WERI-Rb-1 (cell line): ENCODE data around the gene MAP7D3.
"Not testable (repeated sequence)": the region's sequence is repeated elsewhere in the genome, so short reads cannot be mapped to it uniquely, and the experiment has no call there.

Experiments
- DNase-seq: peaks from one replicate; pipeline ENCODE4 v3.0.0-alpha.2; 2020
- H3K27ac ChIP-seq: fragments of 250-450 bp; sonication (Bioruptor Pico); 2 replicates; pipeline ENCODE4 v1.5.1; 2020; ENCODE audit warnings: mild to moderate bottlenecking, moderate library complexity
- H3K27me3 ChIP-seq: fragments of 250-450 bp; sonication (Bioruptor Pico); 2 replicates; pipeline ENCODE4 v1.5.1; 2021; ENCODE audit warnings: mild to moderate bottlenecking, low read depth, moderate library complexity; ENCODE audit not compliant: insufficient read depth, severe bottlenecking
- H3K36me3 ChIP-seq: fragments of 250-450 bp; sonication (Bioruptor Pico); 2 replicates; pipeline ENCODE4 v1.5.1; 2020; ENCODE audit warnings: mild to moderate bottlenecking, moderate library complexity
- H3K4me3 ChIP-seq: 2 replicates; pipeline ENCODE4 v1.5.1; 2011; ENCODE audit warnings: low read depth, mild to moderate bottlenecking, control low read depth, low read length
- H3K9me3 ChIP-seq: fragments of 250-450 bp; sonication (Bioruptor Pico); 2 replicates; pipeline ENCODE4 v1.5.1; 2021; ENCODE audit warnings: mild to moderate bottlenecking, moderate library complexity; ENCODE audit not compliant: severe bottlenecking
- CTCF ChIP-seq: IDR thresholded peaks from 2 replicates; pipeline ENCODE4 v1.5.1; 2011; ENCODE audit warnings: low read depth, mild to moderate bottlenecking, control low read depth, inconsistent platforms, low read length

The MAP7D3 gene

DNA sequence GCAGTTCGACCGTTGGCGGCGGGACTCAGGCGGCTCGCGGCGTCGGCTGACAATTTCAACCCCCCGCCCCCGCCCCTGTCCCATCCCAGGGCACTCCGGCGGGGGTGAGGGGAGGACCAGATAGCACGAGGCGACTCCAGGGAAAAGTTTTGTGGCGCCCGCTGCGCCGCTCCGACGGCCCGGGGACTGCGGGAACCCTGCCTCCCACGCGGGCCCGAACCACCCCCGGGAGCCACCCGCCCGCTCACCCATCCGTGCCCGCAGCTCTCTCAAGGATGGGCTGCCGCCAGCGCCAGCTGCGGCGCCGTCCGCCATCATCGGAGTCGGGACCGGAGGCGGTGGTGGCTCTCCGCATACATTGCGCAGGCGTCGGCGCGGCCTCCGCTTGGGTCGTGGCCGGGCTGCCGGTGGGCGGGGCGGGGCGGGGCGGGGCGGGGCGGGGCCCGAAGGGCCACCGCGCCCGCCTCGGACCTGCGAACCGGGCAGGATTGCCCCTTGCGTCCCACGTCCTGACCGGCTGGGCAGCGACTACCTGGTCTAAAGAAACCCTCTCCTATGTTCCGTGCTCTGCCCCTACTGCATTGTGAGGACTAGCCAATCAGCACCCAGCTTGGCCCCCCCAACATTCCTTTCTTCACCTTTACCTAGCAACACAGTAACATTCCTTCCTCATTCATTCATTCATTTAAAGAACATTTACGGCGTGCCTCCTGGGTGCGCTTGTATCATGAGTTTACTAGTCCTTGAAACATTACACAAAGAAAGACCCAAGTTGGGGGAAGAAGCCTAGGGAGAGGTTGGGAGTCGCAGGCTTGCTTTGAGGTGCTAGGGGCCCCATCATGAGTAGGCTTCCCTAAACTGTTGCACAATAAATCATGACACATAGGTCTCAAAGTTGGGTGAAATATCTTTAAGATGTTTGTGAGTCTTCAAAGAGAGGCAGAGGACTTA lies at the start of gene MAP7D3:
TSS of gene MAP7D3 (minus strand) at position 360 of the 951 bp plus-strand sequence. CDS start at position 318, 42 bp downstream.
- H3K27ac ChIP-seq: no peak within 1 kb of the TSS
- H3K36me3 ChIP-seq: no peaks in the 10 kb centered on the region
- peak; percentile 50 for DNase-seq
- peaks cover 34% of the 10 kb centered on the region for H3K27me3 ChIP-seq
- H3K9me3 ChIP-seq: no peaks in the 10 kb centered on the region
- no peak for TF ChIP-seq CTCF
- peak within 1 kb of the TSS; percentile 54 for H3K4me3 ChIP-seq

DNA sequence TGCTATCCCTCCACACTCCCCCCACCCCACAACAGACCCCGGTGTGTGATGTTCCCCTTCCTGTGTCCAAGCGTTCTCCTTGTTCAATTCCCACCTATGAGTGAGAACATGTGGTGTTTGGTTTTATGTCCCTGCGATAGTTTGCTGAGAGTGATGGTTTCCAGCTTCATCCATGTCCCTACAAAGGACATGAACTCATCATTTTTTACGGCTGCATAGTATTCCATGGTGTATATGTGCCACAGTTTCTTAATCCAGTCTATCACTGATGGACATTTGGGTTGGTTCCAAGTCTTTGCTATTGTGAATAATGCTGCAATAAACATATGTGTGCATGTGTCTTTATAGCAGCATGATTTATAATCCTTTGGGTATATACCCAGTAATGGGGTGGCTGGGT lies 49.5 kb upstream of the MAP7D3 start, which contains the start of gene ADGRG4:
TSS of gene ADGRG4 (plus strand) at position 243 of the 400 bp plus-strand sequence. CDS start 7,815 bp downstream, outside the sequence.
- H3K9me3 ChIP-seq, H3K27ac ChIP-seq, H3K36me3 ChIP-seq, H3K4me3 ChIP-seq, DNase-seq: not testable (repeated sequence)
- peaks cover 11% of the 10 kb centered on the region for H3K27me3 ChIP-seq

- H3K27me3 ChIP-seq: peaks cover 41% of the 10 kb centered on the region
- no peaks in the 10 kb centered on the region for H3K9me3 ChIP-seq
- H3K36me3 ChIP-seq: no peaks in the 10 kb centered on the region
- H3K4me3 ChIP-seq: no peak overlapping the region
- DNase-seq: no peak
- no peak overlapping the region for H3K27ac ChIP-seq
- TF ChIP-seq CTCF: no peak
Measured at GRCh38 chrX:136295380-136295779, 44.2 kb upstream of the MAP7D3 start.

DNA sequence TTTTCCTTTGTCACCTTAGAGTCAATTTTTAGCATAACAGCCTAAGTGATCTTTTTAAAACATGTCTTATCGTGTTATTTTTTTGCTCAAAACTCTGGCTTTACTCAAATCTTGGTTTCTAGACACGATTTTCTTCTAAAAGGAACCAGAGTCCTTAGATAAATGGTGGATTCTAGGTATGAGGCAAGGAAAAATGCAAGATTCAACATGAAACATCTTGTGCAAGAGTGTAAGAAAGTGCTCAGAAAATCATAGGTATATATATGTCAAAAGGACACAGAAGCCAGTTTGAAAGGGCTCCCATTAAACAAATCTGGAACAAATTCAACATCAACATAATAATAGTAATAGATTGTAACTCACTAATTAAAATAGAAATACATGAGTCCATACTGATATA lies 41.5 kb upstream of the MAP7D3 start:
- Histone ChIP-seq H3K4me3 (no peak overlapping the region), H3K36me3 (no peaks in the 10 kb centered on the region), H3K9me3 (no peaks in the 10 kb centered on the region), H3K27ac (no peak overlapping the region), H3K27me3 (peaks cover 56% of the 10 kb centered on the region)
- no peak for DNase-seq
- TF ChIP-seq CTCF: no peak

DNA sequence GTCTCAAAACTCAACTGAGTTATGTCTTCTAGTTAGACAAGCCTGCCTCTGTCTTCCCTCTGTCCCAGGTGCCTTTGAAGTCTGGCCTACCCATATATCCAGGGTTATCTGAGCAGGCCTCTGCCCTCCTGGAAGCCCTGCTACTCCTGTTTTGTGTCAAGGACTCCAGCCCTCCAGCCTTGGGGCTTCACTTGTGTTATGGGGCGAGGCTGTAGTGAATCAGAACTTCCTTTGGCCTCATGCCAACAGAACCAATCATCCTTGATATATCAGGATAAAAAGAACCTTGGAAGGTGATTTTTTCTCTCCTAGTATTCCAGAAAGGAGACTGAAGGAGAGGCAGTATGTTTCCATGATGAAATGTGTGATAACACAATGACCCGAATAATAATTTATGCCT lies 40.6 kb upstream of the MAP7D3 start:
- no peaks in the 10 kb centered on the region for H3K36me3 ChIP-seq
- DNase-seq: no peak
- peaks cover 62% of the 10 kb centered on the region for H3K27me3 ChIP-seq
- H3K27ac ChIP-seq: no peak overlapping the region
- TF ChIP-seq CTCF: no peak
- H3K9me3 ChIP-seq: no peaks in the 10 kb centered on the region
- no peak overlapping the region for H3K4me3 ChIP-seq

GRCh38 chrX:136286375-136286774 lies 35.2 kb upstream of the MAP7D3 start:
- H3K27me3 ChIP-seq: peaks cover 64% of the 10 kb centered on the region
- not testable (repeated sequence) for H3K4me3 ChIP-seq, H3K27ac ChIP-seq, DNase-seq, H3K36me3 ChIP-seq, H3K9me3 ChIP-seq

- peaks cover 20% of the 10 kb centered on the region for H3K27me3 ChIP-seq
- no peaks in the 10 kb centered on the region for H3K36me3 ChIP-seq
- H3K9me3 ChIP-seq: no peaks in the 10 kb centered on the region
- no peak overlapping the region for H3K27ac ChIP-seq
- TF ChIP-seq CTCF: no peak
- H3K4me3 ChIP-seq: no peak overlapping the region
- DNase-seq: no peak
Measured at GRCh38 chrX:136275553-136275952, 24.4 kb upstream of the MAP7D3 start.
